Activated gamma-delta T cell (primary cell): ENCODE data around the gene CFAP70.

Experiments used
- DNase-seq: peaks from one replicate; lab custom pipeline; 2025; lab: John Stamatoyannopoulos, UW

CFAP70 gene

GRCh38 chr10:73252445-73253224 lies 106.0 kb downstream of the CFAP70 start, which contains the start of gene MRPS16:
Gene MRPS16 (minus strand): TSS chr10:73252644. CDS start chr10:73252482, 162 bp downstream.
- peak; percentile 82 for DNase-seq

GRCh38 chr10:73251683-73252444 lies 106.8 kb downstream of the CFAP70 start:
- no peak for DNase-seq

DNA sequence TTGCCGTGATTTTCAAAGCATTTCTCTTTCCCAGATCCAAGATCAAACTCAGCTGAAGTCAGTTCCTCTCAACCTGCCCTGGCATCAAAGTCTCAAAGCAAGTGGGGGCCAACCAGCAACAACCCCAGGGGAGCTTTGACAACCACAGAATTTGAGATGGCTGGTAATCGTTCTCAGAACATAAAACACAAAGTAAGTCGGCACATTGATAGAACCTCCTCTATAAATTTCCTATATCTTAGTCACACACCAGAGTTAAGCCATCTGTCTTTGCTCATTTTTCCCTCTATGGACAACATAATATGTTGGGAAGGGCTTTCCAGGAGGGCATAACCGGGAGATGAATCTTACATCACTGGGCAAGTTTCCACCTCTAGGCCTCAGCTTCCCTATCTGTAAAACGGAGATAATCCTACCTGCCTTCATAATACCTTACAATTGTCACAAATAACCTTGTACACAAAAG lies 110.4 kb downstream of the CFAP70 start:
- DNase-seq: no peak

- no peak for DNase-seq
These were observed 111.0 kb downstream of the CFAP70 start for GRCh38 chr10:73247509-73248258.

DNA sequence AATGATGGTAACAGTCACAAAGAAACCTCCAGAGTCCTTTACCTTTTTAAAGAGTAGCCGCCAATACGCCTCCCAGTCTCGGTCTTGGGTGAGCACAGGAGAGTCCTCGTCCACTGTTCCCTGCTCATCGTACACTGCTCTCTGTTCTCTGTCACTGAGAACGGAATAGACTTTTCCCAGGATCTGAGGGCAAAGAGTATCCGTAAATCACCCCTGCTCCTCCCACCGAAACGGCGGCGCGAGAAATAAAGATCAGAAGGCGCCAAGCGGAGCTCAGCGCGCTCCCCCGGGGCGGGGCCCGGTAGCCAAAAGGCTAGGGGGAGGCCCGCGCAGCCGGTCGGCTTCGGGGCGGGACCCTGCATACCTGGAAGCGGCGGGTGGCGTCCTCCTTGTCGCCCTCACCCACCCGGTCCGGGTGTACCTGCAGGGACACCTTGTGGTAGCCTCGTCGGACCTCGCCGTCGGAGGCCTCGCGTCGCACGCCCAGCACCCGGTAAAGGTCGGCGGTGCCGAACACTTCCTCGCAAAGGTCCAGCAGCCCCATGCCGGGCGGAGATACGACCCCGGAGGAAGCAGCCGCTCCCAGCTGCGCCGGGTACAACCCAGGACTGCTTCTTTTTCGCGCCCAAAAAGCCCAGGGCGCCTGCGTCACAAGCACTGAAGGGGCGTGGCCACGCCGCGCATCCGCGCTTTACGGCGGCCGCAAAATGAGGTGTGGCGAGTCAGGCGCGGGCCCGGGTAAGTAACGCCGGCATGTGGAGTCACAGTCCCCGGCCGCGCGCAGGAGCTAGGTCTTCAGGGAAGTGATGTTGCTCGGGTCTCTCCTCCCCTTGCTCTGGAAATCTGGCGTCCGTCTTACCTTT lies 111.8 kb downstream of the CFAP70 start, which contains the start of gene DNAJC9:
Gene DNAJC9, minus strand, starts transcription at position 610 of the 863 bp plus-strand sequence. Its CDS starts 66 bp downstream, at position 544.
- DNase-seq: peak; percentile 91

DNA sequence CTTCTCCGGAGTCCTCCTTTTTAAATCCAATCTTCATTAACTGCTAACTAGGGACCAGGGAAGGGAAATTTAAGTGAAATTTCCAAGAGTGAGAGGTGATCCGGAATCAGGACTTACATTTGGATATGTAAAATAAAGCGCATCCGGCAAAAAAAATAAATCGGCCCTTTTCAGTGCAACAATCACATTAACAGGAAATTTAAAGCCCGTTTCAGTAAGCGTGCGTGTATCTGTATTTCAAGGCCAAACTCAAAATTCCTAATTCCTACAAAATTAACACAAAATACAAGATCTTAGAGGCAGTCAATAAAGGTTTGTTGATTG lies 112.4 kb downstream of the CFAP70 start:
- no peak for DNase-seq

GRCh38 chr10:73244866-73245477 lies 113.7 kb downstream of the CFAP70 start:
- no peak for DNase-seq

DNA sequence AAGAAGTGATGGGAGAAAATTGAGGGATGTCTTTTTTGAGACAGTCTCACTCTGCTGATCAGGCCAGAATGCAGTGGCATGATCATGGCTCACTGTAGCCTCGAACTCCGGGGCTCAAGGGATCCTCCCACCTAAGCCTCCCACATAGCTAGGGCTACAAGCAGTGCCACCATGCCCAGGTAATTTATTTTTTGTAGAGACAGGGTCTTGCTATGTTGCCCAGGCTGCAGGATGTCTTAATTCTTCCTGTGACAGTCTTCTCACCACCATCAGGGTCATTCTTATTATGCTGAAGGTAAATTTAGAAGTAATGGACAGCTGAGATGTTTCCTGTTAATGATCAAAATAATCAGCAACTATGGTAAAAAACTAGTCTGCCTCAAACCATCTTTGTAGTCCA lies 118.8 kb downstream of the CFAP70 start:
- DNase-seq: no peak

DNA sequence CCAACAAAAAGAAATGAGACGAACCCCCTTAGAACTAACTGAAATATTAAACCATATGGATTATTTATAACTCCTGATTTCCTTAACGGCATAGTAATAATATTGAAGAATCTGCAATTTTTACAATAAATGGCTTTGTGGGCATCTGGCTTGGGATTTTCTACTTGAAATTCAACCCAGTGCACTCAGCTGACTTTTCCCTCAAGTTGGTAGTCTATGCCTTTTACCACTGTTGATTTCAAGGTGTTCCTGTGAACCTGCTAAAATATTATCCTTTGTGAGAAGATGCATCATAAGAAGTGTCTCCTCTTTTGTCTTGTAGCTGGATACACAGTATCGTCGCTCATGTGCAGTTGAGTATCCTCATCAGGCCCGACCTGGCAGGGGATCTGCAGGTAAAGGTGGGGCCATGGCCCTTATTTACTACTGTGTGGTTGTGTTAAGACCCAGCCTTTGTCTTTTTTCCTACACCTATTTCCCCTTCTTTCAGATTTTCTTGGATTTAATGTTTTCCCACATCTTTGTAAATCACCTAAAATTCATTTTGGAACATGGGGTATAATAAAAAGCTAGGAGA lies 119.6 kb downstream of the CFAP70 start:
- DNase-seq: no peak

DNA sequence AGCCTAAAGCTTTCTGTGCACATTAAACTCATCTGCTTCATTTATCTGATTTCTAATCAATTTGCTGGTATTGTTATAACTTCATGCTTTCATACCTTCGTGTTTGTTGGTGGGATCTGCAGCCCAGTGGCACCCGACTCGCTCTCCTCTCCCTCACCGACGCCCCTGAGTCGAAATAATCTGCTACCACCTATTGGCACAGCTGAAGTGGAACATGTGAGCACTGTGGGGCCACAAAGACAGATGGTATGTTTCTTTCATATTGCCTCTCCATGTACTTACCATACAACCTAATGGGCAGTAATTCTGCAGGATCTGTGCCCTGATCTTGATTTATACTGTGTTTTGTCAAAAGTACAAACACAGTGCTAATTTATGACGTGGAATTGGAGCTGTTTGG lies 124.0 kb downstream of the CFAP70 start:
- DNase-seq: no peak

DNA sequence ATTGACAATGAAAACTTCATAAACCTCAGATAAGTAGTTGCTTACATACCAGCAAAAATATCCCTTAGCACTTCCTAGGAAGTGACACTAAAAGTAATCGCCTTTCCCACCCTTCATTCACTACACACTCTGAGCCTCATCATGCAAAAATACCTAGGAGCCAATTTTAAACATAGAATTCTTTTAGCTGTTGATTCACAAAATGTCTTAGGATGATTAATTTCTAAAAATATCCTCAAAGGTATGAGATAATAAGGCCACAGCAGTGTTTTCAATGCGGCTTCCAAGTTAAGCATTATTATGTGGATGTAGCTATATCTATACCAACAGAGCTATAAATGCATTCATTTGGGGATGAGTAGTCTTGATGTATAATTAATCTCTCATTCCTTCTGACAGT lies 124.8 kb downstream of the CFAP70 start:
- no peak for DNase-seq

DNA sequence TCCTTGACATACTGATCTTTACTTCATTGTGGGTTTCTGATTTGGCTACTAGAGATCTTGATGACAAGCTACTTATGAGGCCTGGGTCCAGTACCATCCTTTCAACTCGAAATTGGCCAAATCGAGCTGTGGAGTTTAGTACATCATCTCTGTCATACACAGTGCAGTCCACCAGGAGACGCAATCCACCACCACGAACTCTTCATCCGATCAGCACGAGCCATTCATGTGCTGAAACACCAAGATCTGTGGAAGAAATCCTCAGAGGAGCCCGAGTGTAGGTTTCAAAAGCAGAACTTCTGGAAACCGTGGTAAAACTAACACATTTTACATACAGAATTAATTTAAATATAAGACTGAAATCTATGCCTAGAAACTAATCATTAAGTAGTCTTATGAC lies 125.8 kb downstream of the CFAP70 start:
- no peak for DNase-seq

- no peak for DNase-seq
These were observed 129.1 kb downstream of the CFAP70 start for GRCh38 chr10:73229567-73229966.

DNA sequence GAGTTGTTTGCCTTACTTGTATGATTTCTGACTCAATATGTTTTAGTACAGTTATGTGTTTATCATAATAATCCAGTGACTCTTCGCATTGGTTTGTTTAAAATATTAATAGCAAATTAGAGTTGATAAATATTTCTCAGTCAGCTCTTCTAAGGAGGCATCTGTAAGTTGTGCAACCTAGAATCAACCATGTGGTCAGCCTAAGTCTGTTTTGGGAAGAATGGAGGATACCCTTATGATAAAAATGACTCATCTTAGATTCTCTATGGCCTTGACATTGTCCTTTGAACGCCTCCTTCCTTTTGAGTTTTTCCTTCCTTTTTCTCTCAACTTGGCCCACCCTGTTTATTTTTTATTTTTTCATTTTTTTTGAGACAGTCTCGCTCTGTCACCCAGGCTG lies 130.4 kb downstream of the CFAP70 start:
- DNase-seq: no peak

DNA sequence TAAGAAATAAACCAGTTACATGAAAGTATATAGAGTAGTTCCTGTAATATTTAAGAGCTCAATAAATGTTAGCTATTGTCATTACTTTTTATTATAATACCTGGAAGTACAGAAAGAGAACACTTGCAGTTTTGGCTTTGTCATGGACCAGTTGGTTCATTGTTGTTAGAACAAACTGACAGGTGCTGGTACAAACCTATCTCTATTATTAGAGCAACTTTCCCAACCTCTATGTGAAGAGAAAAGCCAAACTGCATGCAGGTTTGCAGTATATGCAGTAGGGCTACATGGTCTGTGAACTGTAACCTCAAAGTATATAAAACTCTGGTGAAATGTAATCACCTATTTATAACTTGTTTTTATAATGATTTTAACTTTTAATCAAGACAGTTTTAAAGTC lies 132.0 kb downstream of the CFAP70 start:
- no peak for DNase-seq

- DNase-seq: no peak
These were observed 133.1 kb downstream of the CFAP70 start for GRCh38 chr10:73225518-73225917.

DNA sequence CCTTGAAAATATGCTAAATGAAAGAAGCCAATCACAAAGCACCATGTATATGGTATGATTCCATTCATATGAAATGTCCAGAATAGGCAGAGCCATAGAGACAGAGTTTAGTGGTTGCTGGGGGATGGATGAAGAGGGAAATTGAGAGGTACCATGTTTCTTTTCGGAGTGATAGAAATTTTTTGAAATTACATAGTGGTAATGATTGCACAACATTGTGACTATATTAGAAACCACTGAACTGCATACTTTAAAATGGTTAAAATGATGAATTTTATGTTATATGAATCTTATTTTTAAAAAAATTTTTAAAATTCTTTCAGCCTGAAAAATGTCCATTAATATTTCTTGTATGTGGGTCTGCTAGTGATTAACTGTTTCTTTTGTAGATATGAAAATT lies 137.7 kb downstream of the CFAP70 start:
- DNase-seq: no peak

DNA sequence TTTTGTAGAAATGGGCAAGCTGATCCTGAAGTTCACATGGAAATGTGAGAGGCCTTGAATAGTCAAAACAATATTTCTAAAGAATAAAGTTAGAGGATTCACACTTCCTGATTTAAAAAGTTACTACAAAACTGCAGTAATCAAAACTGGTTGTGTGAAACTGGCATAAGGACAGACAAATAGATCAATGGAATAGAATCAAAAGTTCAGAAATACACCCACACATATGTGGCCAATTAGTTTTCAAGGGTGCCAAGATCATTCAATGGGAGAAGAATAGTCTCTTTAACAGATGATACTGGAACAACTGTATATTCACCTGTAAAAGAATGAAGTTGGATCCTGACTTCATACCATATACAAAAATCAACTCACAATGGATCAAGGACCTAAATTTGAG lies 139.3 kb downstream of the CFAP70 start:
- no peak for DNase-seq

- no peak for DNase-seq
These were observed 140.1 kb downstream of the CFAP70 start for GRCh38 chr10:73218431-73219191.

DNA sequence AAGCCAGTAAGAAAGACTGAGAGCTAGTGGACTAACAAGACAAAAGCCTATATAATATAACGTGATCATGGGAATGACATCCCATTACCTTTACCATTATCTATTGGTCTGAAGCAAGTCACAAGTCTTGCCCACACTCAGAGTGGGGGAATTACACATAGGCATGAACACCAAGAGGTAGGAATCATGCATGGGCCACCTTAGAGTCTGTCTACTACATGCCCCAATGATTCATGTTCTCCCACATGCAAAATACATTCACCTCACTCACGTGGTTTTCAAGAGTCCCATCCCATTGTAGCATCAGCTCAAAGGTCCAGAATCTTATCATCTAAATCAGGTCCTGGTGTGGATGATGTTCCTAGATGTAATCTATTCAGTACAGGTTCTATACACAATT lies 141.0 kb downstream of the CFAP70 start:
- DNase-seq: no peak
